HG03460 (cell line): Measurements from ENCODE around the gene KLHL40.

Experiments
- ATAC-seq: cut with Tn5 transposase; IDR thresholded peaks from one replicate; pipeline ENCODE4 v1.9.1; 2021; ENCODE audit not compliant: unreplicated experiment

KLHL40 gene

DNA sequence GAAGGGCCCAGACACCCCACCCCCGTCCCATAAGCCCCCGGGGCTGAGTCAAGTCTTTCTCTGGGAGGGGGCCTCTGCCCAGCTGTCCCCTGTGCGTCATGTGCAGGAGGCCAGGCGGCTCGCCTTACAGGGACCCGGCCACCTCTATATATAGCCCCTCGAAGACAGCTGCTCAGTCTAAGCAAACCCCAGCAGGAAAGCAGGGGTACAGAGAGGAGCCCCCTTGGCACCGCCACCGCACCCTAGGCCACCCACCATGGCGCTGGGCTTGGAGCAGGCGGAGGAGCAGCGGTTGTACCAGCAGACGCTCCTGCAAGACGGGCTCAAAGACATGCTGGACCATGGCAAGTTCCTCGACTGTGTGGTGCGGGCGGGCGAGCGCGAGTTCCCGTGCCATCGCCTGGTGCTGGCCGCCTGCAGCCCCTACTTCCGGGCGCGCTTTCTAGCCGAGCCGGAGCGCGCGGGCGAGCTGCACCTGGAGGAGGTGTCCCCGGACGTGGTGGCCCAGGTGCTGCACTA lies at the start of gene KLHL40:
Gene KLHL40, plus strand, starts transcription at position 175 of the 519 bp plus-strand sequence. Its CDS starts 82 bp downstream, at position 257.
- no peak for ATAC-seq

DNA sequence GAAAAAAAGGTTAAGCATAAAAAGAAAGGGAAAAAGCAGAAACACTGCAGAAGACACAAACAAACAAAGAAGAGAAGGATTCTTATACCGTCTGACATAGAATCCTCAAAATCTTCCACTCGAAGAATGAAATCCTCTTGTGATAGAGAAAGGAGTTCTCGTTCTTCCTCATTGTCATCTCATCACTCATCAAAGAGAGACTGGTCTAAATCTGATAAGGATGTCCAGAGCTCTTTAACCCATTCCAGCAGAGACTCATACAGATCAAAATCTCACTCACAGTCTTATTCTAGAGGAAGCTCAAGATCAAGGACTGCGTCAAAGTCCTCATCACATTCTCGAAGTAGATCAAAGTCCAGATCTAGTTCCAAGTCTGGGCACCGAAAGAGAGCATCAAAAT lies 48.3 kb upstream of the KLHL40 start:
- ATAC-seq: no peak

- ATAC-seq: no peak
Observed at GRCh38 chr3:42638339-42638842, 46.9 kb upstream of the KLHL40 start.

GRCh38 chr3:42639192-42639591 lies 46.1 kb upstream of the KLHL40 start:
- ATAC-seq: no peak

GRCh38 chr3:42640129-42640528 lies 45.2 kb upstream of the KLHL40 start:
- ATAC-seq: no peak

GRCh38 chr3:42640771-42641370 lies 44.5 kb upstream of the KLHL40 start:
- ATAC-seq: no peak

GRCh38 chr3:42647821-42648459 lies 37.4 kb upstream of the KLHL40 start:
- ATAC-seq: no peak

DNA sequence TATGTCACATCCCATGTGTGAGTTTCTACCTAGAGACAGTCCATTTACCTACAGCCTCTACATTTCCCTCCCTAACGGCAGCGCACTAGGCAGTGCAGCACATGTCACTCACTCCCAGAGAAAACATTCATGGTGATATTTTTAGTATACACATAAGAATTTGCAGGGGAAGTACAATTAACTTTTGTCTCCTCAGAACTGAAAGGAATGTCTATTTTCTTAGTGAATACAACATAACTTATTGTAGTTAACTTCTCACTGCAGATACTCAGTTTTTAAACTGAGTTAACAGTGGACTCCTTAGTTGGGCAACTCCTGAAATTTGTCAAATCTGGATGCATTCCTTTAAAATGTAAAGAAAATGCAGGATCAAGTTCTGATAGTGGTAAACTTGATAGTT lies 36.3 kb upstream of the KLHL40 start:
- no peak for ATAC-seq

GRCh38 chr3:42649783-42650182 lies 35.6 kb upstream of the KLHL40 start:
- no peak for ATAC-seq

DNA sequence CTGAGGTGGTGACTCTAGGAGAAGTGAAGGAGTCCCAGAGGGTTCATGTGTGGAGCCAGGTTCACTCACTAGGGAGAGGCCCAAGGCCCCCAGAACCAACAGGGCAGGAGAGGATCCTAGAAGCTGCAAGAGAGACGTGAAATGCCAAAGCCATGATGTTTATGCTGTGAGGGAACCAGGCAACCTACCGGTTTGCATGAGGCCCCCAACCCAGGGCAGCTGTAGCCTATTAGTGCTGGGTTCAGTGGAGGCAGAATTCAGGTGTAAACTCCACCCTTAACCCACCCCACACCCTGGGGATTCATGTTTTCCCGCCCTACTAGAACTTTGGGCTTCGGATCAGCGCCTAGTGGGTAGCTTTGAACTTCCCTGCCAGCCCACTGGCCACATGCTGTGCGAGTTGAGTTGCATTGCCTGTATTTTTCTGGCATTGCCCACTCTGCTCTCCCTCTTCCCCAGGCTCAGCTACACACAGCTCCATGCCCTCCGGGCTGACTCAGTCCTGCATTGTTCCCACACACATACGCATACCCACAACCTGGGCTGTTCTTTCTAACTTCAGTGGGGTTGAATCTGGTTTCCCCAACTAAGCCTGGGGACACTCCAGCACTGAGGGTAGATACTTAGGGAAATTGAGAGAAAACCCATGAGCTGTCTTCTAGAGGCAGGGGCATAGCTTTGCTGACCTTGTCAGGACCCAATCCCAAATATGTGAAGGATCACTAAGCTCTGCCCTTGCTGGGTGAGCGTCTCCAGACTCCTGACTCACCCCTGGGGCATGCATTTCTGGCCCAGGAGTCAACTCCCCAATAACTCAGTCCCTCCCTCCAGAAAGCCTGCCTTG lies 33.9 kb upstream of the KLHL40 start:
- ATAC-seq: no peak

GRCh38 chr3:42652251-42652610 lies 33.1 kb upstream of the KLHL40 start:
- ATAC-seq: peak; percentile 38

GRCh38 chr3:42652611-42653302 lies 32.6 kb upstream of the KLHL40 start:
- peak; percentile 72 for ATAC-seq

- no peak for ATAC-seq
Observed at GRCh38 chr3:42653303-42653559, 32.1 kb upstream of the KLHL40 start.

DNA sequence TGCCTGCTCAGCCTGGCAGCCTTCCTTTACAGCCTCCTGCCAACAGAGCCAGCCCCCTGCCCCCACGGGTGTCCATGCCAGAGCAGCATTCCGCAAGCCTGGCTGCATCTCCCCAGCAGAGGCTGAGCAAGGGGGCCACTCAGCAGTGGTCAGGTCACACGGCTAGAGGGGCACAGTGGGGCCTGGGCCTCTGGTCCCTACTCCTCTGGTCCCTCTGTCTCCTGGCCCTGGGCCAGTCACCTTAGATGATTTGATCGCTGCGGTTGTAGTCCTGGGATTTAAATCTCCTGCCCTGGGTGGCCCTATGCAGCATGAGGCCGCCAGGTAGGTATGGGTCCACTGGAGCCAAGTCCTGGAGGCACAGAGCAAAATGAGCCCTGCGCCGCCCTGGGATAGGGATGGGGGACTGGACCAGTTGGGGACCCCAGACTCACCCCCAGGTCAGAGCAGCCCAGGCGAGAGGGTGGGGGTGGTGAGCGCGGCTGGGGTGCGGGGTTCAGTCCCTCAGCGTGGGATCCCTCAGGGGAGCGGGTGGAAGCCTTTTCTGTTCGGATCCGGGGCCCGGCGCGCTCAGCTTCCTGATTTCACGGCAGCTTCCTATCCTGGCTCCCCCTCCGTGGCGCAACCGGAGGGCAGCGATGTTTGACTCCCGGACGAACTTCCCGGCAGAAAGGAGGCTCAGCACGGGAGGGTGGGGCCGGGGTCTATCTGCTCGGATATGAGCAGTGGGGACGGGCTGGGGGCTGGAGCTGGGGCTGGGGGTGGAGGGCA lies 31.6 kb upstream of the KLHL40 start, which contains the start of gene ZBTB47:
Gene ZBTB47, plus strand, starts transcription at position 138 of the 771 bp plus-strand sequence. CDS start 4,659 bp downstream, outside the sequence.
- ATAC-seq: no peak

DNA sequence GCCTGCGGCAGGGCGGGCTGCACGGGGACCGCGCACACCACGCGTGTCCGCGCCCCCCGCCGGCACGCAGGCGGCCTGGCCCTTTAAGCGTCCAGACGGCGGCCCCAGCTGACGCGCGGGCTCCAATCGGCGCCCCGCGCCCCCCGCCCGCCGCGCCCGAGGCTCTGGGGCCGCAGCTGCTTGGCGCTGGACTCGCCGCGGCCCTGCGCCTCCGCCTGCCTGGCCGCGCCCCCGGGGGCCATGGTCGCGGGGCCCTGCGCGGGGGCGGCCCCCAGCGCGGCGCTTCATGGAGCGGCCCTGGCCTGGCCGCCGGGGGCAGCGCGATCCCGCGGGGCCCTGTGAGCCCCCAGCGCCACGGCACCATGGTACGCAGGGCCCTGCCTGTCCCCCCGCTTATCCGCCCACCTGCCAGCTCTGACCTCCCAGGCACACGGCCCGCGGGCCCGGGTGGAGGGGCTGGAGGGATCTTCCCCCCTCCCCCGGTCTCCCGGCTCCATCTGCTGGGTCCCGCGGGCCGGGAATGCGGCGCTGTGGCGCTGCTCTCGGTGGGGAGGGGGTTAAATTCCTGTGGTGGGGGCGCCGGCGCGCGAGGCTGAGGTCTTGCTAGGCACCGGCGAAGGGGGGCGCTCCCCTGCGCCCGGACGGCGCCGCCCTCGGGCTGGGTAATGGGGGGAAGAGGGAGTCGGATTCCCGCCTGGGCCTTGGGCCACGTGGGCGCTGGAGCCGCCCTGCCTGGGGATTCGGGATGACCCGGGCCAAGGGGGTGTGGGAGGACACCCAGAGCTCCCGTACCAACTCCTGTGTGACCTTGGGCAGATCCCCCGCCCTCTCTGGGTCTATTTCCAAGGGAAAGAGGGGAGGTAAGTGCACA lies 30.8 kb upstream of the KLHL40 start:
- no peak for ATAC-seq

- ATAC-seq: no peak
Observed at GRCh38 chr3:42655331-42655888, 29.9 kb upstream of the KLHL40 start.

GRCh38 chr3:42655980-42656679 lies 29.2 kb upstream of the KLHL40 start:
- ATAC-seq: no peak
